Body of pancreas (tissue), 4 donors: Measurements from ENCODE around the gene EHMT2.

Experiments used
- CTCF ChIP-seq, 7 experiments: fragments of 450-650 bp in 4 of 7; fragments of 200-600 bp in 3 of 7; sonication (generic) in 3 of 7; IDR thresholded peaks; one replicate each; pipeline ENCODE4 v1.5.1; 2016 to 2019; ENCODE audit warnings: antibody characterized with exemption in 7 of 7
- POLR2A ChIP-seq, 3 donors: fragments of 450-650 bp; IDR thresholded peaks; one replicate each; pipeline ENCODE4 v1.6.1; 2016; ENCODE audit warnings: antibody characterized with exemption in 3 of 3, mild to moderate bottlenecking in 2 of 3

- no peak for TF ChIP-seq CTCF (IDR thresholded peaks at IDR 0.05)
- no peak for TF ChIP-seq POLR2A (IDR thresholded peaks at IDR 0.05)
Measured at GRCh38 chr6:31947070-31947675, 49.7 kb upstream of the EHMT2 start.
